Left ventricle myocardium superior (tissue), 1 donor: ENCODE results near the gene SLC39A11. TPM values are rescaled to one million over a fixed set of nuclear protein-coding genes. Genes with fewer than 3 reads are reported as not detected.
"Not testable (repeated sequence)": the region's sequence is repeated elsewhere in the genome, so short reads cannot be mapped to it uniquely, and the experiment has no call there.

Experiments
- ATAC-seq: fragments of 200-7000 bp; cut with Tn5 transposase; one replicate; pipeline ENCODE4 v1.9.1; 2020; ENCODE audit warnings: mild to moderate bottlenecking, moderate library complexity
- DNase-seq: peaks from one replicate; pipeline ENCODE4 v3.0.0-alpha.2; 2020
- intact Hi-C: fragments of 100-400 bp; cut with micrococcal nuclease; formaldehyde crosslinking; loops from one replicate; pipeline ENCODE4 v1.11.0; 2022
- total RNA-seq: library from RNA; stranded (reverse); fragmentation: NEBNext Ultra II Directional; extraction: Animal tissue kit (Norgen Biotek cat#: 25700); gene quantifications from one replicate; pipeline ENCODE4 v1.2.1, GENCODE V29; 2021
- donor health status: DM: no; HTN: yes; CAD: no; lungs with severe emphysema.

The SLC39A11 gene
- total RNA-seq, 1 donor from 2014 or later = 5.4 TPM

DNA sequence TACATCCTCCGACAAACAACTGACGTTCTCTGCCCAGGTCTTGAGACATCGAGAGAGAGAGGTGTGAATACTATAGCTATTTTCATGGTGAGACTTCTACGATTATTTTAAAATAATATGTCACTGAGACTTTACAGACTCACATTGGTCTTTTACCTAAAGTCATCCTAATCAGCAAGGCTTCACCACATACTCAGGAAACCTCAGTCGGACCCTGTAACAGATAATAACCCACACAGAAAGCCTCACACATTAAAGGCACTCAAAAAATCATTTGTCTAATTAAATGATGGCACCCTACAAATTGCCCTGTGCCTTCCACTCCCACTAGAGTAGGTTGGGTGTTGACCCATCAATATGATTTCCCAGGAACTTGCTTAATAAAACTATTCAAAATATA is 19.8 kb upstream of the SLC39A11 start:
- intact Hi-C loops = no loop called here
- ATAC-seq (no peak), DNase-seq (no peak)

GRCh38 chr17:73111386-73111785 is 18.9 kb upstream of the SLC39A11 start:
- intact Hi-C loops = no loop called here
- DNase-seq = no peak
- no peak for ATAC-seq

DNA sequence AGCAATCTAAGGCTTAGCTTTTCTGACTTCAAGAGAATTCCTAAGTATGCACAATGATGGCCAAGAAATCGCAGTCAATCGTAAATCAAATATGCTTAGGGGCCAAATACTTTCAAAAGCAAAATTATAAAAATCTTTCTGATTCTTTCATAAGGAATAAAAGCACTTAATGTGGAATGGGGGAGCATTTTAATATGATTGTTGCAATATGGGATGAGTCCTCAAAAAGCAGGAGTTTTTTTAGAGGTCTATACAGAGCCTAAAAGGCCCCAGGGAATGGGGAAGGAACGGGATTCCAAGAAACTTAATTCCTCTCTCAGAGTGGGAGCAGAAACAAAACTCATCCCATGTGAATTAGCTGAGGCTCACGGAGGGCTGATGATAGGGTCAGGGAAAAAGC is 14.7 kb upstream of the SLC39A11 start:
- no peak for ATAC-seq
- no peak for DNase-seq
- intact Hi-C loops = no loop called here

DNA sequence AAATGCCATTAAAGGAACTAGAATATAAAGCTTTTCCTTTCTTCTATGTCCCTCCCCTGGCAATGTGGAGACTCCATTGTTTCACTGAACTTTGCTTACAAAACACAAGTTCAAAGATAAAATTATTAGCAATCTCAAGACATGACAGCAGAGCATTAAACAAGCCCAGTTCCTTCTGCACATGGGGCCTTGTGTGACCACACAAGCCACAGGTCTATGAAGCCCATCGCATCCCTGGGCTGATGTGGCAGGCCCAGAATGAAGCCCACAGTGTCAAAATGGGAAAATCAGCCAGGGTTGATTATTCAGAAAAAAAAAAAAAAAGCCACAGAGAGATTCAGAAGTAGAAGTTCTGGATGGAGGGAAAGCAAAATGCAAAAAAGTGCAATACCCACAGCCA is 12.9 kb upstream of the SLC39A11 start:
- no peak for DNase-seq
- intact Hi-C loops = no loop called here
- ATAC-seq = no peak

- intact Hi-C loops = no loop called here
- ATAC-seq (no peak), DNase-seq (no peak)
Observed at GRCh38 chr17:73104450-73104849, 12.0 kb upstream of the SLC39A11 start.

DNA sequence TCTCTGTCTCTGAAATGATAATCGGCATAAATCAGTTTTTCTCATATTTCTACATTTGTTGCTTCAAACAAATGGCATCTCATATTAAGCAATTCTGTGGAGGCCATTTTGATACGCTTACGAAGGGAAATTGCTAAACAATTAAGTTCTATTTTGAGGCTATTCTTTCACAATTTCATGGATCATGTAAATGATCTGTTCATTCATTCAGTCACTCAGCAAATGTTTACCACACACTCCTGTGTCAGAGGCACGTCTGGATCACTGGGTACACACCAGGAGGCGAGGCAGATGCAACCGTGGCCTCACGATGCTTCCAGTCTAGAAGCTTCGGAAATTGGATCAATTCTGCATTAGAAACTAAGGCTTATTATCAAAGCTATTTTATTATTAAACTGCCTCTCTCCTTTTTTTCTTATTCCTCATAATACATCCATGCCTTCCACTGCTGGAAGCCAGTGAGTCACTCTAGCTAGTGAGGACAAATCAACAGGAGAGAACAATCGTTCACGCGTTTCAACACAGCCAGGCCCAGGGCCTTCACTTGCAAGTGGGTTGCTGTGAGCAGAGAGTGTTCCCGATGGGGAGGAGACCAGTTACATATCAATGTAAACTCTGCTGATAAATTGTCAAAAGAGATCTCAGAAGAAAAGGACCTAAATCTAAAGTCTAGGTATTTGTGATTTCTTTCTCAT is 11.3 kb upstream of the SLC39A11 start:
- intact Hi-C loops = no loop called here
- DNase-seq (no peak), ATAC-seq (no peak)

DNA sequence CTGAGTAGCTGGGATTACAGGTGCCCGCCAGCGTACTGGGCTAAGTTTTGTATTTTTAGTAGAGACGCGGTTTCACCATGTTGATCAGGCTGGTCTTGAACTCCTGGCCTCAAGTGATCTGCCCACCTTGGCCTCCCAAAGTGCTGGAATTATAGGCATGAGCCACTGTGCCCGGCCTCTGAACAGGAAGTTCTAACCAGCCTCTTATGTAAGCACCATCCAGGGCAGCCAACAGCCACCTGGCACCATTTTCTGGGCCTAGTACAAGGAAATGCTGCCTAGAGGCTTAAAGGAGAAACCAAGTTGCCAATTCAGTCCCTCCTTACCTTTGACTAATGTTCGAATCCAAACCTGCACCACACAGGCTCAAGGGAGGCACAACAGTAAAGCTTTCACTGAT is 8.5 kb upstream of the SLC39A11 start:
- ATAC-seq (no peak), DNase-seq (no peak)
- intact Hi-C loops = no loop called here

- no peak for ATAC-seq
- intact Hi-C loops = no loop called here
- DNase-seq = no peak
Observed at GRCh38 chr17:73100363-73100762, 7.9 kb upstream of the SLC39A11 start.

DNA sequence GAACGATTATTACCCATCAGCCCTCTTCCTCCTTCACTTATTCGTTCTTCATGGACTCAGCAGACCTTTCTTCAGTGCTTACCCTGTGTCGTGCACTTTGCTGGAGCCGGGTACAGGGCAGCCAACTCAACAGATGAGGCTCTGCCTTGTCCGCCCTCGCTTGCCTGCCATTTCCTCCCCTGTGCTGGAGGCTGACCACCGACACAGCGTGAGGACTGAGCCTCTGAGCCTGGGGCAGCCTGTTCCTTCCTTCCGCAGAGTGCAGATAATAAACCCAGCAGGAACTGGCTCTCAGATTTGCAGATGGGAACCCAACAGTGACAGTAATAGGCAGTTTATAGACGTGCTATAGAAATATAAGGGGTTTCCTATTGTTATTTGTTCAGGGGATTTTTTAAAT is 7.0 kb upstream of the SLC39A11 start:
- ATAC-seq = no peak
- no peak for DNase-seq
- intact Hi-C loops = no loop called here

GRCh38 chr17:73098919-73099318 is 6.4 kb upstream of the SLC39A11 start:
- intact Hi-C loops = no loop called here

DNA sequence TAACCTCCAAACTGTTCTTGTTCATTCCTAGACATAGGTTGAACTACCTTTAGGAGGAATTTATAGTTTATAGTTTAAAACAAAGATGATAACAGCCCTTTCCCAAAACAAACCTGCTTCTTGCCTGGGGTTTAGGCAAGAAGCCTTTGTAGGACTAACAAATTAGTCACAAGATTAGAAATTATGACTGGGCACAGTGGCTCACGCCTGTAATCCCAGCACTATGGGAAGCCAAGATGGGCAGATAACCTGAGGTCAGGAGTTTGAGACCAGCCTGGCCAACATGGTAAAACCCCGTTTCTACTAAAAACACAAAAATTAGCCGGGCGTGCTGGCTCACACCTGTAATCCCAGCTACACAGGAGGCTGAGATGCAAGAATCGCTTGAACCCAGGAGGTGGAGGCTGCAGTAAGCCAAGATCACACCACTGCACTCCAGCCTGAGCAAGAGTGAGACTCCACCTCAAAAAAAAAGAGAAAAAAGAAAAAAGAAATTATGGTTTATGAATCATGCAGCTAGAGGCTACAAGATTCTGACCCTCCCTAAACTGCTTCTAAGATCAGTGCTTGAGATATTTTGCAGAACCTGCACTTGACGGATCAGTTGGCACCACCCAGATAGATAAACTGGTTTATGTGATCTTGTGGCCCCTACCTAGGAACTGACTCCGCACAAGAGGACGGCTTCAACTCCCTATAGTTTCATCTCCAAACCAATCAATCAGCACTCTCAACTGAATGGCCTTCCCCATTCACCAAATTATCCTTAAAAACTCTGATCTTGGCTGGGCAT is 5.7 kb upstream of the SLC39A11 start:
- intact Hi-C loops, ATAC-seq, DNase-seq: not testable (repeated sequence)

More at GRCh38 chr17:73098919-73099318, 6.4 kb upstream of the SLC39A11 start:
- DNase-seq = no peak
- no peak for ATAC-seq

DNA sequence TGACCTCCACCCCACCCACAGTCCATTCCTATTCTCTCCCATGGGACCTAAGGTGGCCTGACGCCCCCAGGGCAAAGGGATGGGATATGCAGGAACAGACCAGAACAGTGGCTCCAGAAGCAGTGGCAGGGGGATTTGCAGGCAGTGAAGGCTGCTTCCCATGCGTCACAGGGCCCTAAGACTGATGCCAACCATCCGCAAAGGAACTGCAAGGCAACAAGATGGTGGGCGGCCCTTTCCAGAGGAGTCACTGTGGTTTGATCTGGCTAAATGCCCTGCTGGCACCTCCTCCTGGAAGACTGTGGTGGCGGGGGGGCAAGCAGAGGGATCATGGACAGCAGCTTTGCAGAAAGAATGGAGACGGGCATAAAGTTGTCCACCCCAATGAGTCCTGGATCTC is 4.4 kb upstream of the SLC39A11 start:
- intact Hi-C loops = no loop called here
- DNase-seq (no peak), ATAC-seq (no peak)

DNA sequence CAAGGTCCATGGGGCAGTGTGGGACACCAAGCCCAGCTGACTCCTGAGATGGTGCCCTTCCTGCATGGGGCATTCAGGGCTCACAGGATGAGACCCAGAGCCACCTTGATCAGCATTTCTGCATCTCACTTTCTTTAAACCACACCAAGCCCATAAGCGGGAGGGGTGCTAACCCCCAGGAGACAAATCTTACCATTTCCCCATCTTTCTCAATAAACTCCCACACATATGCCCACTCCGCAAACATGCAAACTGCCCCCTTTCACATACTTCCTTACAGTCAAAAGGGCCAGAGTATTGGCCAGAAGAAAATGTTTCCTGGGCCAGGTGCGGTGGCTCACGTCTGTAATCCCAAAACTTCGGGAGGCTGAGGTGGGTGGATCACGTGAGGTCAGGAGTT is 3.7 kb upstream of the SLC39A11 start:
- ATAC-seq (no peak), DNase-seq (no peak)
- intact Hi-C loops = no loop called here

DNA sequence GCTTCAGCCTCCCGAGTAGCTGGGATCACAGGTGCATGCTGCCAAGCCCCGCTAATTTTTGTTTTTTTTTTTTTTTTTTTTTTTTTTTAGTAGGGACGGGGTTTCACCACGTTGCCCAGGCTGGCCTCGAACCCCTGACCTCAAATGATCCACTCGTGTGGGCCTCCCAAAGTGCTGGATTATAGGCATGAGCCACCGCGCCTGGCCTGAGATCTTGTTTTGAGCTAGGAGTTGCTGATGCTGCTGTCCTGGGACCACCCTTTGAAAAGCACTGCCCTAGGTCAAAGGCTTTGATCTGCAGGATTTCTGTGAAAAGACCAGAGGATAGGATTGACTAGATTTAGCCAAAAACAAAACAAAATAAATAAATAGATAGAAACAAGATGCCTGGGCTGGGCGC is 798 bp upstream of the SLC39A11 start:
- intact Hi-C loops = no loop called here

DNA sequence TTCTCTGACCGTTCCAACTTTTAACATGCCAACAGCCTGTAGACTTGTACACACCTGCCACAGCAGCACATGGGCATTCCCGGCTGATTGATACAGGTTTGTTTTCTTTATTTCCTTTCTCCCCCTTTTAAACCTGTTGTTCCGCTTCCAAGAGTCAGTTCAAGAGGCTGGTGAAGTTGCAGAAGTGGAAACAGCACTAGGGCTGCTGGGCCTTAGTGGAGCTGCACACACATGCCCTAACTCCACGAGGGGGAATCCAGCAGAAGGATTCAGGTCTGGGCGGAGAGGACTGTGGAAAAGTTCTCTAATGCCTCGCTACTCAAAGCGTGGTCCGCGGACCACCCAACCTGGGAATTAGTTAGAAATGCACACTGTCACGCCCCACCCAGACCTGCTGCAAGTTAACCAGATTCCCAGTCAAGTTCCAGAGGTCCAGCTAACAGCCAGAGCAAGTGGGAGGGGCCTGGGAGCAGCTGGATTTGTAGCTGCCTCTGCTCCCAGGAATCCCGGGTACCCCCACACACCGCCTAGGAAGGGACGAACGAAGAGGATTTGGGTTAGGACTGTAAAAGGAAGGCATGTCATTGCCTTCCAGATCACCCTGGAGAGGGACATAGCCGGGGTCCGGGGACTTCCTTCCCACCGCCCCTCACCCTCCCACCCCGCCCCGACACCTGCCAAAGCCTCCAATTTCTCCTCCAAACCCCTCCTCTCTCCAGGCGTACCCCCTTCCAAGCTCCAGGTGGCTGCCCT is 542 bp downstream of the SLC39A11 start:
- DNase-seq (peak; percentile 35), ATAC-seq (peak; percentile 52)
- intact Hi-C loops = no loop called here

More for the DNA sequence above, 798 bp upstream of the SLC39A11 start:
- ATAC-seq (no peak), DNase-seq (no peak)

GRCh38 chr17:73091410-73091769 is 1.1 kb downstream of the SLC39A11 start:
- peak; percentile 4 for ATAC-seq
- DNase-seq = no peak
- intact Hi-C loops = no loop called here

DNA sequence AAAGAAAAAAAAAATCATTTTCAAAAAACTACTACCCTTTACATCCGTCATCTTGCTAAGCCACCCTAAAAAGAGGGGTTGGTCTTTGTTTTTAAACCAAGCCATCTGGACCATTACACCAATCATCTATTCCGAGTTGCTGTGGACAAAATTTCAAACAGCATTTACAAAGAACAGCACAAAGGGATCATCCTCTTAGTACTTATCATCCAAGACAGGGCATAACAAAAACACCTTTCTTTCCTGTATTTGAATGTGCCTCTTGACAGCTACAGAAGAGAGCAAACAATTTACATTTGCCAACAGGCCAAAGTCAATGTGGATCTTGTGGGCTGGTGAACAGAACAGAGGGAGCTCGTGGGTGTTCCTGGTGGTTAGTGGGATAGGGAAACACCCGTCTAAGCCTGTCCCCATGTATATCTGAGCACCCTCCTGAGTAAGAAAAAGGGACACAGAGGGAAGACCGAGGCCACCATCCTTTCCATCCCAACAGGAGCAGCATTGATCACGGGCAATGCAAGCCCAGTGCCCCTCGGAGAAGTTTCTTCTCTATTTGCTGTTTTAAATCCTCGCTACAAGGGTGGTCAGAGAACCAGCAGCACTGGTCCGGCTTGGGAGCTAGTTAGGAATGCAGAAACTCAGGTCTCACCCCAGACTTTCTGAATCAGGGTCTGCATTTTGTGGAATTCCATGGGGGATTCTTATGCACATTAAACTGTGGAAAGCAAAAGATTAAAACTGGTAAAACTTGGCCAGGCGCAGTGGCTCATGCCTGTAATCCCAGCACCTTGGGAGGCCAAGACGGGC is 1.9 kb downstream of the SLC39A11 start:
- DNase-seq (no peak), ATAC-seq (no peak)
- intact Hi-C loops = no loop called here

DNA sequence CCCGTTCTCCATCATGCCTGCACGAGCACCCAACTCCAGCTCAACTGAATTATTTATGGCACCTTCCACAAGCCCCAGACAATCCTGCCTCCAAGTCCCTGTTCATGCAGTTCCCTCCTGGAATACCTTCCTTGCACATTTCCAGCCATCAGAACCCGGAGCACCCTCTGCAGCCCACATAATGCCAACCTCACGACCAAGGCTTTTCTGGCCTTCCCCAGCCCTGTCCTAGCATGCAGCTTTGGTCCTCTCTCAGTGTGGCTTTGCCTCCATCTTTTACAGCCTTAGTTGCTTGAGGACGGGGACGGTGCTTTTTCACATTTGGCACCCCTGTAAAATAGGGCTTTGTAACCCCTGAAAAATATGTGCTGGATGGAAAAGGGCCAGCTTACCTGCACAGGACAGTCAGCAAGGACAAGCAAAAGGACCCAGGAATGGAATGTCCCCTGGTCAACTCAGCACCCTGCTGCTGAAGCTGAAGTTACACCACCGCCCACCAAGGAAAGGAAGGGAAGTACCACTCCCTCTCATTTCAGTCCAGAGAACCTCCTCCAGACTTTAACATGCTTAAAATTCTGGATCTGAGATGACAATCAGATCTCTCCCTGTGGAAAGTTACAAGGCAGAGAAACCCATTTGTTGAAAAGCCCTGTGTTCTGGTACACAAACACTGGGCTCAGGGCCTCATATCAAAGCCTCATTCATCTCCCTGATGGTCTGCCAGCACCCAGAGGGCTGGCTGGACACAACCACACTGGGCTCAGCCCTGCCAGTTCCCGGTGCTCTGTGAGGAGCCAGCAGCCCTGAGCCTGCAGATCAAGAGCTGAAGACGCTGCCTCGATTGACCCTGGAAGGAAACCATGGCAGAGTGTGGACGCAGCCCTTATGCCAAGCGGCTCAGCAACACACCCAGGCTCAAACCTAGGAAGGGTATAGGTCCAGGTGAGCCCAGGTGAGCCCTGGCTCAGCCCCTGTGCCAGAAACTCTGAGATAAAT is 2.9 kb downstream of the SLC39A11 start:
- no peak for DNase-seq
- ATAC-seq = no peak
- intact Hi-C loops = no loop called here
